HepG2 (cell line): ENCODE data around the gene FAM229B. TPM values are rescaled to one million over a fixed set of nuclear protein-coding genes. Genes with fewer than 3 reads are reported as not detected.

ENCODE experiments used
- E2F1 ChIP-seq: sonication (generic); formaldehyde crosslinking; IDR thresholded peaks from 2 replicates; pipeline ENCODE4 v1.5.0; 2020; ENCODE audit warnings: missing genetic modification reagents
- FIP1L1 ChIP-seq: fragments of 200-400 bp; formaldehyde crosslinking; IDR thresholded peaks from 2 replicates; pipeline ENCODE4 v1.6.1; 2018; ENCODE audit warnings: low read depth, mild to moderate bottlenecking, low read length, moderate library complexity, borderline replicate concordance; ENCODE audit not compliant: insufficient read depth
- FOXC1 ChIP-seq: sonication (generic); formaldehyde crosslinking; IDR thresholded peaks from 2 replicates; pipeline ENCODE4 v1.8.0; 2022; ENCODE audit warnings: mild to moderate bottlenecking, missing genetic modification reagents, borderline replicate concordance
- FOXK2 ChIP-seq: fragments of 450-650 bp; IDR thresholded peaks from 2 replicates; pipeline ENCODE4 v1.6.1; 2016
- HMG20B ChIP-seq: conservative IDR thresholded peaks from 2 replicates; pipeline ENCODE4 v1.6.1; 2016; ENCODE audit warnings: missing genetic modification reagents, missing compliant biosample characterization
- HOXA5 ChIP-seq: sonication (generic); formaldehyde crosslinking; IDR thresholded peaks from 2 replicates; pipeline ENCODE4 v1.4.0; 2020; ENCODE audit warnings: missing genetic modification reagents
- KDM5A ChIP-seq: fragments of 200-600 bp; sonication (generic); IDR thresholded peaks from 2 replicates; pipeline ENCODE4 v1.7.0; 2018; ENCODE audit warnings: antibody characterized with exemption, mild to moderate bottlenecking, low read length, borderline replicate concordance
- MED13 ChIP-seq: sonication (generic); formaldehyde crosslinking; IDR thresholded peaks from 2 replicates; pipeline ENCODE4 v1.5.0; 2020; ENCODE audit warnings: missing genetic modification reagents
- SMAD9 ChIP-seq: sonication (generic); formaldehyde crosslinking; IDR thresholded peaks from 2 replicates; pipeline ENCODE4 v1.5.1; 2020; ENCODE audit warnings: mild to moderate bottlenecking, missing genetic modification reagents
- SMYD3 ChIP-seq: sonication (generic); formaldehyde crosslinking; IDR thresholded peaks from 2 replicates; pipeline ENCODE4 v1.8.1; 2023; ENCODE audit warnings: mild to moderate bottlenecking, missing genetic modification reagents
- SP5 ChIP-seq: IDR thresholded peaks from 2 replicates; pipeline ENCODE4 v1.6.1; 2016; ENCODE audit warnings: low read depth, borderline replicate concordance
- TCF7L2 ChIP-seq: IDR thresholded peaks from 2 replicates; pipeline ENCODE4 v1.6.1; 2011; ENCODE audit warnings: mild to moderate bottlenecking, low read depth, low read length, moderate library complexity
- TGIF2 ChIP-seq: IDR thresholded peaks from 2 replicates; pipeline ENCODE4 v1.6.1; 2016; ENCODE audit warnings: control low read depth, missing compliant biosample characterization
- XRCC5 ChIP-seq: fragments of 200-400 bp; formaldehyde crosslinking; optimal IDR thresholded peaks from 2 replicates; pipeline ENCODE3; 2017; ENCODE audit warnings: mild to moderate bottlenecking, low read length
- ZBTB34 ChIP-seq: sonication (generic); formaldehyde crosslinking; IDR thresholded peaks from 2 replicates; pipeline ENCODE4 v1.8.0; 2022; ENCODE audit warnings: mild to moderate bottlenecking, missing genetic modification reagents
- ZMYM4 ChIP-seq: sonication (generic); formaldehyde crosslinking; IDR thresholded peaks from 2 replicates; pipeline ENCODE4 v1.8.1; 2023; ENCODE audit warnings: mild to moderate bottlenecking, missing genetic modification reagents
- ZNF24 ChIP-seq: fragments of 450-650 bp; IDR thresholded peaks from 2 replicates; pipeline ENCODE4 v1.6.1; 2017; ENCODE audit warnings: antibody characterized with exemption, mild to moderate bottlenecking
- ZNF556 ChIP-seq: sonication (generic); formaldehyde crosslinking; IDR thresholded peaks from 2 replicates; pipeline ENCODE4 v1.4.0; 2020; ENCODE audit warnings: mild to moderate bottlenecking, missing genetic modification reagents, borderline replicate concordance
- ZNF766 ChIP-seq: sonication (generic); formaldehyde crosslinking; IDR thresholded peaks from 2 replicates; pipeline ENCODE4 v1.5.0; 2020; ENCODE audit warnings: missing genetic modification reagents, borderline replicate concordance
- polyA plus RNA-seq, 8 experiments: library from polyadenylated mRNA; depleted of rRNA in 3 of 8; stranded (reverse) in 7 of 8; unstranded in 1 of 8; fragments of >200 nt; fragmentation: Illumina TruSeq in 4 of 8; extraction: Trizol in 4 of 8; gene quantifications; 2 replicates each; pipeline versions ENCODE4 v1.2.1 to v1.2.3, GENCODE V29; 2011 to 2016; ENCODE audit warnings: low read depth in 4 of 8, missing spikeins in 1 of 8, mixed read lengths in 1 of 8; ENCODE audit not compliant: insufficient read depth in 1 of 8
- total RNA-seq, 5 experiments: library from RNA; depleted of rRNA; stranded (reverse); fragments of >200 nt; fragmentation: Illumina TruSeq; extraction: Trizol; gene quantifications; 2 replicates each; pipeline ENCODE4 v1.2.3, GENCODE V29; 2016; ENCODE audit warnings: low read depth in 1 of 5
- TF ChIP-seq, protein P1 (sequence below): sonication (generic); formaldehyde crosslinking; IDR thresholded peaks from 2 replicates; pipeline ENCODE4 v1.8.1; 2023; ENCODE audit warnings: mild to moderate bottlenecking, moderate library complexity, missing genetic modification reagents
- TF ChIP-seq, protein P2 (sequence below): sonication (generic); formaldehyde crosslinking; IDR thresholded peaks from 2 replicates; pipeline ENCODE4 v1.9.0; 2022; ENCODE audit warnings: missing genetic modification reagents, mild to moderate bottlenecking, borderline replicate concordance
- TF ChIP-seq, protein P3 (sequence below): IDR thresholded peaks from 2 replicates; pipeline ENCODE4 v1.6.1; 2016

The FAM229B gene
- total and polyA plus RNA-seq, 2 of the 13 experiments (the other 11 are each of a cell fraction or from before 2014, with no cell fraction given) = 11.3 to 19.5 TPM

DNA sequence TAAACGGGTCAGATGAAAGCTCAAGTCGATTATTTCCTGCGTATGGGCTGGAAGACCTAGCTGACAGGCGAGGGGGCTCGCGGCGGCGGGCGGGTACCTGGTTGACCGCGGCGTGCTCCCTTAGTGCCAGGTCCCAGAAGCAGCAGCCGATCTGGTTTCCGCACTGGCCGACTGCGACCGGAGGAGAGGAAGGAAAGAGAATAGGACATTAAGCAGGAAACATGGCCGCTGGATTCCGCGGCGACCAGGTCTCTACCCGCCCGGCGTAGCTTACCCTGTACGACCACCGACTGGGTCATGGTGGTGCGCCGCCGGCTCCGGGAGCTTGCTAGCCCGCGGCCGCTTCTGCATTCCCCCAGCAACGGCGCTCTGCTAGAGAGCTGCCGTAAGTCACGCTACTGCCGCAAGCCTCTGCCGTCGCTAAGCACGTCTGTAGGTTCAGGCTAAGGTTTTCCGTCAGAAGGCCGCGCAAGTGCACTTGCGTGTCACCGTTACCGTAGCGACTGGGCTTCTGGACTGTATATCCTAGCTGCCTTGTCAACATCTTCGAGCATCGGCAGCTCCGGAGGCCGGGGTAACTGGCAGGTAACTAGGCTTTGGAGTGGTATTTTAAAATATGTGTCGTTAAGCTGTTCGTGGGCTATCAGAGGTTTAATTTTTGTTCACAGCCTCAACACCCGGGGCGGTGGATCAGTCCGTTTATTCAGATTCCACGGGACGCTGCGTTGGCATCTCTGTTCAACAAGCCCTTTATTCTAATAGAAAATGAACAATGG, at the start of gene FAM229B, which contains the start of gene TUBE1 (continued):
- TF ChIP-seq ZNF766 (CRISPR knock-in tag) (peak; percentile 84; the same call in 1 of the 2 replicates), XRCC5 (peak; percentile 75), MED13 (CRISPR knock-in tag) (no peak), HOXA5 (CRISPR knock-in tag) (peak; percentile 65; the same call in 1 of the 2 replicates), FOXK2 (no peak), TCF7L2 (no peak), HMG20B (CRISPR knock-in tag) (no peak; the same call in 1 of the 2 replicates), ZBTB34 (CRISPR knock-in tag) (0 out of 2 replicates have a peak, but pooled peaks have one; percentile 65), SMYD3 (CRISPR knock-in tag) (peak; percentile 92), TGIF2 (CRISPR knock-in tag) (no peak), ZNF24 (no peak), FOXC1 (CRISPR knock-in tag) (peak; percentile 61; the same call in 1 of the 2 replicates), FIP1L1 (no peak), KDM5A (peak; percentile 67; the same call in 1 of the 2 replicates), E2F1 (CRISPR knock-in tag) (peak; percentile 64; the same call in 1 of the 2 replicates), ZNF556 (CRISPR knock-in tag) (peak; percentile 92), SMAD9 (CRISPR knock-in tag) (no peak), SP5 (CRISPR knock-in tag) (no peak), ZMYM4 (peak; percentile 89; the same call in 1 of the 2 replicates)
- TF ChIP-seq, protein P1, sequence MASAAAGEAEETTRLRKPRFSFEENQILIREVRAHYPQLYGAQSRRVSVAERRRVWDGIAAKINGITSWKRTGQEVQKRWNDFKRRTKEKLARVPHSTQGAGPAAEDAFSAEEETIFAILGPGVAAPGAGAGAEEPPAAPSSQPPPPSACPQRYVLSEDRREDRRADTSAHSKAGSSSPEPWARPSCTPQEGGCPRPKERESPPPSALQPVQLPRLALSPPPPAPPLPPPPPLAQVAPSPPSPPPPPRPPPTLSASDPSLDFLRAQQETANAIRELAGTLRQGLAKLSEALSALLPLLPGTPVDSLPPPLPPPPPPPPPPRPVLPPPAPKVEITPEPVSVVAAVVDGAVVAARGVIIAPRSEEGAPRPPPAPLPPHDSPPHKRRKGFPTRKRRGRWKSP (CRISPR knock-in tag) = peak; percentile 95
- TF ChIP-seq, protein P2, sequence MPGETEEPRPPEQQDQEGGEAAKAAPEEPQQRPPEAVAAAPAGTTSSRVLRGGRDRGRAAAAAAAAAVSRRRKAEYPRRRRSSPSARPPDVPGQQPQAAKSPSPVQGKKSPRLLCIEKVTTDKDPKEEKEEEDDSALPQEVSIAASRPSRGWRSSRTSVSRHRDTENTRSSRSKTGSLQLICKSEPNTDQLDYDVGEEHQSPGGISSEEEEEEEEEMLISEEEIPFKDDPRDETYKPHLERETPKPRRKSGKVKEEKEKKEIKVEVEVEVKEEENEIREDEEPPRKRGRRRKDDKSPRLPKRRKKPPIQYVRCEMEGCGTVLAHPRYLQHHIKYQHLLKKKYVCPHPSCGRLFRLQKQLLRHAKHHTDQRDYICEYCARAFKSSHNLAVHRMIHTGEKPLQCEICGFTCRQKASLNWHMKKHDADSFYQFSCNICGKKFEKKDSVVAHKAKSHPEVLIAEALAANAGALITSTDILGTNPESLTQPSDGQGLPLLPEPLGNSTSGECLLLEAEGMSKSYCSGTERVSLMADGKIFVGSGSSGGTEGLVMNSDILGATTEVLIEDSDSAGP (CRISPR knock-in tag) = peak; percentile 94; the same call in 1 of the 2 replicates
- TF ChIP-seq, protein P3, sequence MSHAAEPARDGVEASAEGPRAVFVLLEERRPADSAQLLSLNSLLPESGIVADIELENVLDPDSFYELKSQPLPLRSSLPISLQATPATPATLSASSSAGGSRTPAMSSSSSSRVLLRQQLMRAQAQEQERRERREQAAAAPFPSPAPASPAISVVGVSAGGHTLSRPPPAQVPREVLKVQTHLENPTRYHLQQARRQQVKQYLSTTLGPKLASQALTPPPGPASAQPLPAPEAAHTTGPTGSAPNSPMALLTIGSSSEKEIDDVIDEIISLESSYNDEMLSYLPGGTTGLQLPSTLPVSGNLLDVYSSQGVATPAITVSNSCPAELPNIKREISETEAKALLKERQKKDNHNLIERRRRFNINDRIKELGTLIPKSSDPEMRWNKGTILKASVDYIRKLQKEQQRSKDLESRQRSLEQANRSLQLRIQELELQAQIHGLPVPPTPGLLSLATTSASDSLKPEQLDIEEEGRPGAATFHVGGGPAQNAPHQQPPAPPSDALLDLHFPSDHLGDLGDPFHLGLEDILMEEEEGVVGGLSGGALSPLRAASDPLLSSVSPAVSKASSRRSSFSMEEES = peak; percentile 50; the same call in 1 of the 2 replicates
